Measurements from ENCODE around the gene ETV2.

DNA sequence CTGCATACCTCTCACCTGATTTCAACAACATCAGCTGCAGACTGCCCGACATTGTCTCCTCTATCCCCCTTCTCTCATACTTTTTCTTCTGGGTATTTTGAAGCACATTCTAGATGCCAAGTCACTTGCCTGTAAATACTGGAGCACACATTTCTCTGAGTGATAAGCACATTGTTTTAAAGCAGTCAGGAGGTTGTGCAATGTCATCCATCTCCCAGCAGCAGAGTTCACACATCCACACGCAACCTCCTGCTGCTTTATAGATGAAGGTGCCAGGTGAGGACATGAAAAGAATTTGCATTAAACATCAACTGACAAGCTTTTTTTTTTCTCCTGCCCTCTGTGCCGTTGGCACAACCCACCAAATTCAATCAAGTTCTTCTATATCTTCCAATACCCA is 30.3 kb downstream of the ETV2 start:
- TF ChIP-seq CTCF (IDR thresholded peaks at IDR 0.05; ENCODE audit: low read depth, low read length), result no peak
- no peak for TF ChIP-seq EZH2phosphoT487 (IDR thresholded peaks at IDR 0.05; ENCODE audit: low read depth)
